Breast epithelium (tissue), 3 donors: ENCODE measurements around the gene AFF3.

Experiments
- POLR2A ChIP-seq: fragments of 450-650 bp; IDR thresholded peaks from one replicate; pipeline ENCODE4 v1.6.1; 2016; ENCODE audit warnings: antibody characterized with exemption, mild to moderate bottlenecking, moderate library complexity
- POLR2AphosphoS5 ChIP-seq, 3 donors: sonication (generic); formaldehyde crosslinking; IDR thresholded peaks; one replicate each; pipeline ENCODE4 v1.6.1; 2017; ENCODE audit warnings: antibody characterized with exemption in 3 of 3
- TF ChIP-seq, protein P1 (sequence below), 3 donors: fragments of 450-650 bp; IDR thresholded peaks; one replicate each; pipeline ENCODE4 v1.5.1; 2016 to 2017; ENCODE audit warnings: antibody characterized with exemption in 3 of 3, mild to moderate bottlenecking in 3 of 3, moderate library complexity in 3 of 3

DNA sequence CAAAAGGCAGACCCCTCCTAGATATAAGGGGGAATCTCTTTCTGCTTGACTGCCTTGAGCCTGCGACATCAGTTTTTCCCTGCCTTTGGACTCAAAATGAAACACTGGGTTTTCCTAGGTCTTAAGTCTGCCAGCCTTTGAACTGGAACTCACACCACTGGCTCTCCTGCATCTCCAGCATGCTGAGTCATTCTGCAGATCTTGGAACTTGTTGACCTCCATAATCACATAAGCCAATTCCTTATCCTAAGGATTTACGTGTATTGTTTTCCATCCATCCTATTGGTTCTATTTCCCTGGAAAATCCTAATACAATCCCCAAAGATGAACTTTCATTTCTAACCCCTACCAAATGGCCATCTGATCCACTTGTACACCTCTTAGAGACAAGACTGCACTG lies 88.0 kb downstream of the AFF3 start:
- TF ChIP-seq POLR2AphosphoS5 (IDR thresholded peaks at IDR 0.05) = no peak
- TF ChIP-seq, protein P1, sequence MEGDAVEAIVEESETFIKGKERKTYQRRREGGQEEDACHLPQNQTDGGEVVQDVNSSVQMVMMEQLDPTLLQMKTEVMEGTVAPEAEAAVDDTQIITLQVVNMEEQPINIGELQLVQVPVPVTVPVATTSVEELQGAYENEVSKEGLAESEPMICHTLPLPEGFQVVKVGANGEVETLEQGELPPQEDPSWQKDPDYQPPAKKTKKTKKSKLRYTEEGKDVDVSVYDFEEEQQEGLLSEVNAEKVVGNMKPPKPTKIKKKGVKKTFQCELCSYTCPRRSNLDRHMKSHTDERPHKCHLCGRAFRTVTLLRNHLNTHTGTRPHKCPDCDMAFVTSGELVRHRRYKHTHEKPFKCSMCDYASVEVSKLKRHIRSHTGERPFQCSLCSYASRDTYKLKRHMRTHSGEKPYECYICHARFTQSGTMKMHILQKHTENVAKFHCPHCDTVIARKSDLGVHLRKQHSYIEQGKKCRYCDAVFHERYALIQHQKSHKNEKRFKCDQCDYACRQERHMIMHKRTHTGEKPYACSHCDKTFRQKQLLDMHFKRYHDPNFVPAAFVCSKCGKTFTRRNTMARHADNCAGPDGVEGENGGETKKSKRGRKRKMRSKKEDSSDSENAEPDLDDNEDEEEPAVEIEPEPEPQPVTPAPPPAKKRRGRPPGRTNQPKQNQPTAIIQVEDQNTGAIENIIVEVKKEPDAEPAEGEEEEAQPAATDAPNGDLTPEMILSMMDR (IDR thresholded peaks at IDR 0.05) = no peak
- no peak for TF ChIP-seq POLR2A
